ENCODE data around the gene GOLGA8N. TPM values are rescaled to one million over a fixed set of nuclear protein-coding genes. Genes with fewer than 3 reads are reported as not detected.
A peak's percentile ranks its signal among the peaks of the same experiment; 100 is the strongest.
"Not testable (repeated sequence)": the region's sequence is repeated elsewhere in the genome, so short reads cannot be mapped to it uniquely, and the experiment has no call there.

The GOLGA8N gene
- total RNA-seq (1 to 10 TPM; 2.3 to 3.0 (median 2.8) TPM), polyA plus RNA-seq (1 to 10 TPM; 1.1 TPM)
- long read RNA-seq, donor 1 = 0 reads
- long read RNA-seq, donor 2 = 0 reads

GRCh38 chr15:32593151-32593550, at the start of gene GOLGA8N:
Gene GOLGA8N, plus strand, starts transcription at chr15:32593456.
- H3K4me1 ChIP-seq; H3K4me3 ChIP-seq; DNase-seq; ATAC-seq; intact Hi-C loops (cut with DNase I); H3K27me3 ChIP-seq (ENCODE audit: insufficient read depth in 3 of 3, low read length in 2 of 3); H3K9me3 ChIP-seq; H3K36me3 ChIP-seq (ENCODE audit: insufficient read depth in 1 of 2, low read depth in 1 of 2); H3K27ac ChIP-seq: not testable (repeated sequence)
- WGBS, 3 donors = 73 to 82% methylated on average over 3 to 6 of the region's 8 CpGs; no CpG with 5 or more reads in 1 of the 3 donors

DNA sequence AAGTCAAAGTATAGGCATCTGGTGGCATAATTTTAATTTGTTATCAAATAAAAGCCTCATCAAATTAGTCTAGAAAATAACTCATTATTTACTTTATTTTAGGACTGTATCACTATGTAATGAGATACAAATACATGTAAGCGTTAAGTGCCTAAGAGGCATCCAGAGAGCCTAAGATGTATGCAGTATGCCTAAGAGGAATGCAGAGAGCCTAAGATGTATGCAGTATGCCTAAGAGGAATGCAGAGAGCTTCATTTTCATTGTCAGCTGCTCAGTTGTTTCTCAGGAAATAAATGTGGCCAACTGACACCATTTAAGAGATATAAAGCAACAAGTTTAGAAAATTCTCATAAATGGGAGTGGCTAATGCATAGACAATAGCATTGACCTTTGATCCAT, 49.8 kb upstream of the GOLGA8N start:
- H3K9me3 ChIP-seq; H3K27me3 ChIP-seq (ENCODE audit: insufficient read depth in 3 of 3, low read length in 2 of 3); ATAC-seq; intact Hi-C loops (cut with DNase I); H3K4me3 ChIP-seq; H3K36me3 ChIP-seq (ENCODE audit: insufficient read depth in 1 of 2, low read depth in 1 of 2); DNase-seq; H3K4me1 ChIP-seq; H3K27ac ChIP-seq: not testable (repeated sequence)
- WGBS, 3 donors = no CpG with 5 or more reads among the region's 1 CpG

DNA sequence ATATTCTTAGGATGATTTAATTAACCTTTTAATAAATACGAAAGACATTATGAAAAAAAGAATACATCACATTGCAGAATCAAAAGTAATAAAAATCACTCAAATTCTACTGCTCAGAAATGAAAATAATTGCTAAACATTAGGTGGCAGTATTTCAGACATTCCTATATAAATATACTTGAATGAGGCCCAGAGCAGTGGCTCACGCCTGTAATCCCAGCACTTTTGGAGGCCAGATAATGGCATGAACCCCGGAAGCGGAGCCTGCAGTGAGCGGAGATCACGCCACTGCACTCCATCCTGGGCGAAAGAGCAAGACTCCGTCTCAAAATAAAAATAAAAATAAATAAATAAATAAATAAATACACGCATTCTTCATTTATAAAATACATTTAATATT, 48.1 kb upstream of the GOLGA8N start:
- intact Hi-C loops (cut with DNase I); DNase-seq; H3K9me3 ChIP-seq; ATAC-seq; H3K27me3 ChIP-seq (ENCODE audit: insufficient read depth in 3 of 3, low read length in 2 of 3); H3K4me3 ChIP-seq; H3K27ac ChIP-seq; H3K36me3 ChIP-seq (ENCODE audit: insufficient read depth in 1 of 2, low read depth in 1 of 2); H3K4me1 ChIP-seq: not testable (repeated sequence)
- WGBS, 3 donors = no CpG with 5 or more reads among the region's 9 CpGs

GRCh38 chr15:32554587-32554986, 38.7 kb upstream of the GOLGA8N start:
- DNase-seq; H3K27ac ChIP-seq; H3K36me3 ChIP-seq (ENCODE audit: insufficient read depth in 1 of 2, low read depth in 1 of 2); H3K4me3 ChIP-seq; ATAC-seq; H3K27me3 ChIP-seq (ENCODE audit: insufficient read depth in 3 of 3, low read length in 2 of 3); intact Hi-C loops (cut with DNase I); H3K4me1 ChIP-seq; H3K9me3 ChIP-seq: not testable (repeated sequence)

DNA sequence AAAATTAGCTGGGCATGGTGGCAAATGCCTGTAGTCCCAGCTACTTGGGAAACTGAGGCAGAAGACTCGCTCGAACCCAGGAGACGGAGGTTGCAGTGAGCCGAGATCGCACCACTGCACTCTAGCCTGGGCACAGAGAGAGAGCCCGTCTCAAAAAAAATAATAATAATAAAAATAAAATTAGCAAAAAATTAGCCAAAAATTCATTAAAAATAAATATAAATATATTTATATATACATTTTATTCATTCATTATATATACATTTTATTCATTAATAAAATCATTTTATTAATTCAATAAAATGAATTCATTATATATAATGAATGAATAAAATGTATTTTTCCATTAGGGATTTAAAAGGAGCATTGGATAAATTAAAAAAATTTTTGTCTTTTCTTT, 31.1 kb upstream of the GOLGA8N start:
- ATAC-seq; DNase-seq; H3K36me3 ChIP-seq (ENCODE audit: insufficient read depth in 1 of 2, low read depth in 1 of 2); H3K4me3 ChIP-seq; H3K4me1 ChIP-seq; intact Hi-C loops (cut with DNase I); H3K9me3 ChIP-seq; H3K27ac ChIP-seq; H3K27me3 ChIP-seq (ENCODE audit: insufficient read depth in 3 of 3, low read length in 2 of 3): not testable (repeated sequence)
- 89 to 94% (median 94%) methylated on average over 6 of the region's 6 CpGs for WGBS, 3 donors

DNA sequence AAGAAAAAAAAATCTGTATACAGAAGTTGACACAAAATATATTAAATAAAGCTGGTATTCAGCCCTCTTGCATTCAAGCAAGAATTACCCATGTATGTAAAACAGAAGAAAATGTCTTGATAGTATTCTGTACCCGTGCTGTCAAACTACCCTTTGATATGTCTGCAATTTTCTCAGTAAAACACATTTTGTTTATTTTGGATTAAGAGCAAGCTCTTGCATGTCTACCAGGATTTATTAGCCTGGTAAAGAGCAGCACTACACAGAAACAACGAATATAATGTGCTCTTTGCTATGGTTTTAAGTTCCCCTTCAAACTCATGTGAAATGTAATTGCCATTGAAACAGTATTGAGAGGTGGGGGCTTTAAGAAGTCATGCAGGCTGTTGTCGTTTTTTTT, 24.3 kb upstream of the GOLGA8N start:
- H3K4me1 ChIP-seq; H3K27me3 ChIP-seq (ENCODE audit: insufficient read depth in 3 of 3, low read length in 2 of 3); H3K27ac ChIP-seq; H3K4me3 ChIP-seq; intact Hi-C loops (cut with DNase I); H3K36me3 ChIP-seq (ENCODE audit: insufficient read depth in 1 of 2, low read depth in 1 of 2); H3K9me3 ChIP-seq; DNase-seq; ATAC-seq: not testable (repeated sequence)
- 19 to 29% (median 20%) methylated on average over 1 of the region's 3 CpGs for WGBS, 3 donors

DNA sequence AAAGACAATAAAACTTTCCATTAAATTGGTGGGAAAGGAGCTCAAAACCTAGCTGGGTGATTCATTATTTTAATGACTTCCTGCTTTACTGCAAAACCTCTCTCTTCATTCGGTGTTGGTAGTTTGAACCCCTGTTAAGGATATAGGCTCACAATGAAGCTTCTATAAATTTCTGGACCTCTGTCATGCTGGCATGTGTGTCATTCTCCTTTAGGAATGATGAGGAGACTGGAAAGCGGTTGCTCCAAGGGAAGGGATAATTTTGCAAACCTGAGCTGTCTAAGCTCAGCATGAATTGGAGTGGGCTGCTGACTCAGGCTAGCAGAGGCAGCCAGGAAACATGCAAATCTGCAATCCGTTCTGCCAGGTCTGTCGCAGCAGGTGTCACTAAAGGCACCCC, 14.8 kb upstream of the GOLGA8N start:
- DNase-seq; H3K36me3 ChIP-seq (ENCODE audit: insufficient read depth in 1 of 2, low read depth in 1 of 2); H3K4me1 ChIP-seq; H3K4me3 ChIP-seq; H3K27ac ChIP-seq; ATAC-seq; H3K9me3 ChIP-seq; intact Hi-C loops (cut with DNase I); H3K27me3 ChIP-seq (ENCODE audit: insufficient read depth in 3 of 3, low read length in 2 of 3): not testable (repeated sequence)
- WGBS, 3 donors = 48 to 87% (median 67%) methylated on average over 1 to 2 of the region's 4 CpGs

DNA sequence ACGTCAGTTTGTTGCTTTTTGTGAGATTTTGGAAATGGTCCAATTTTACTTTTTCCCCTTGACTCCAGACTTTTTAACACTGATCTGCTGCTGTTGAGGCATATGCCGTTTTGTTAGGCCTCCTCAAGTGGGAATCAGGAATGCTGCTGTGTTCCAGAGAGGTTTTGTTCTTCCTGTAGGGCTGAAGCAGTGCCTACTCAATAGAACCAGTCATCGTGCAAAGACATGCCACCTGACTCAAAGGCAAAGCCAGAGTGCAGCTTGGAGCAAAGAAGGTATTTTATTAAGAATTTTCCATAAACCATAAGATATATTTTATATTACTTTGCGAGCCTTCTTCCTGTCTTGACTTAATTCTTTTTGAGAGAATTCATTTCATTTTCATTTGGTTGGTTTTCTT, 7.4 kb upstream of the GOLGA8N start:
- DNase-seq; ATAC-seq; H3K36me3 ChIP-seq (ENCODE audit: insufficient read depth in 1 of 2, low read depth in 1 of 2); intact Hi-C loops (cut with DNase I); H3K4me3 ChIP-seq; H3K9me3 ChIP-seq; H3K4me1 ChIP-seq; H3K27ac ChIP-seq; H3K27me3 ChIP-seq (ENCODE audit: insufficient read depth in 3 of 3, low read length in 2 of 3): not testable (repeated sequence)
- 67 to 97% (median 86%) methylated on average over 2 to 3 of the region's 4 CpGs for WGBS, 3 donors

GRCh38 chr15:32609518-32609917, 16.3 kb downstream of the GOLGA8N start:
- DNase-seq; H3K4me1 ChIP-seq; H3K4me3 ChIP-seq; H3K27me3 ChIP-seq (ENCODE audit: insufficient read depth in 3 of 3, low read length in 2 of 3); H3K27ac ChIP-seq; H3K36me3 ChIP-seq (ENCODE audit: insufficient read depth in 1 of 2, low read depth in 1 of 2); H3K9me3 ChIP-seq; intact Hi-C loops (cut with DNase I): not testable (repeated sequence)
- peak in 1 of 4 donors; percentile 21 for ATAC-seq
- 87 to 93% (median 89%) methylated on average over 2 of the region's 2 CpGs for WGBS, 3 donors

All from psoas muscle (tissue), 8 donors.